WTC11 (cell line): Measurements from ENCODE around the gene PRKAR1B. TPM values are rescaled to one million over a fixed set of nuclear protein-coding genes. Genes with fewer than 3 reads are reported as not detected.

Experiments
- ATAC-seq: fragments of 200-7000 bp; cut with Tn5 transposase; 2 replicates; pipeline ENCODE4 v1.10.0; 2021; ENCODE audit warnings: mild to moderate bottlenecking, moderate library complexity
- CTCF ChIA-PET: fragments of 300-600 bp; sonication (Branson Sonifier 250); formaldehyde crosslinking; loops from one replicate; lab custom pipeline; 2021; ENCODE audit warnings: antibody characterized with exemption; lab: Charles Lee
- POLR2A ChIA-PET: fragments of 350-600 bp; sonication (Branson Sonifier 250); formaldehyde crosslinking; loops from one replicate; lab custom pipeline; 2021; ENCODE audit warnings: antibody characterized with exemption; lab: Charles Lee
- DNase-seq: peaks from one replicate; pipeline ENCODE4 v3.0.0; 2021; ENCODE audit warnings: low spot score
- H3K27ac Mint-ChIP-seq: 2 replicates; pipeline ENCODE4 v1.8.0; 2021; ENCODE audit warnings: mixed read lengths
- H3K27me3 Mint-ChIP-seq: 2 replicates; pipeline ENCODE4 v1.8.0; 2021; ENCODE audit warnings: low read depth, mild to moderate bottlenecking, moderate library complexity, mixed read lengths
- H3K36me3 Mint-ChIP-seq: 2 replicates; pipeline ENCODE4 v1.8.0; 2021; ENCODE audit warnings: mixed read lengths
- H3K4me1 Mint-ChIP-seq: 2 replicates; pipeline ENCODE4 v1.8.0; 2022; ENCODE audit warnings: mixed read lengths
- H3K4me3 Mint-ChIP-seq: 2 replicates; pipeline ENCODE4 v1.8.0; 2021; ENCODE audit warnings: mild to moderate bottlenecking, moderate library complexity, mixed read lengths
- H3K9me3 Mint-ChIP-seq: 2 replicates; pipeline ENCODE4 v1.8.0; 2021; ENCODE audit warnings: mixed read lengths
- AFF4 ChIP-seq: sonication (generic); formaldehyde crosslinking; IDR thresholded peaks from 2 replicates; pipeline ENCODE4 v1.8.1; 2023; ENCODE audit warnings: mild to moderate bottlenecking, missing genetic modification reagents, borderline replicate concordance
- FOXK1 ChIP-seq: sonication (generic); formaldehyde crosslinking; IDR thresholded peaks from 2 replicates; pipeline ENCODE4 v1.8.0; 2022; ENCODE audit warnings: mild to moderate bottlenecking, moderate library complexity, missing genetic modification reagents
- IRF2 ChIP-seq: sonication (generic); formaldehyde crosslinking; IDR thresholded peaks from 2 replicates; pipeline ENCODE4 v1.8.0; 2022; ENCODE audit warnings: low read depth, missing genetic modification reagents, borderline replicate concordance
- KAT7 ChIP-seq: sonication (generic); formaldehyde crosslinking; IDR thresholded peaks from 2 replicates; pipeline ENCODE4 v1.8.1; 2023; ENCODE audit warnings: missing genetic modification reagents, mild to moderate bottlenecking, borderline replicate concordance
- NFATC4 ChIP-seq: fragments of 250-450 bp; sonication (Bioruptor Pico); IDR thresholded peaks from 2 replicates; pipeline ENCODE4 v1.9.0; 2021; ENCODE audit warnings: mild to moderate bottlenecking
- NFYB ChIP-seq: sonication (generic); formaldehyde crosslinking; conservative IDR thresholded peaks from 2 replicates; pipeline ENCODE4 v1.8.0; 2022; ENCODE audit warnings: low read depth, missing genetic modification reagents
- NR1H2 ChIP-seq: sonication (generic); formaldehyde crosslinking; IDR thresholded peaks from 2 replicates; pipeline ENCODE4 v1.9.0; 2021; ENCODE audit warnings: mild to moderate bottlenecking, moderate library complexity, missing genetic modification reagents
- RORB ChIP-seq: fragments of 250-450 bp; sonication (Bioruptor Pico); IDR thresholded peaks from 2 replicates; pipeline ENCODE4 v1.9.0; 2021; ENCODE audit warnings: mild to moderate bottlenecking
- TCF7 ChIP-seq: sonication (generic); formaldehyde crosslinking; IDR thresholded peaks from 2 replicates; pipeline ENCODE4 v1.8.0; 2022; ENCODE audit warnings: mild to moderate bottlenecking, low read depth, missing genetic modification reagents, moderate library complexity
- TEAD1 ChIP-seq: sonication (generic); formaldehyde crosslinking; IDR thresholded peaks from 2 replicates; pipeline ENCODE4 v1.8.0; 2022; ENCODE audit warnings: mild to moderate bottlenecking, missing genetic modification reagents
- ZMAT4 ChIP-seq: fragments of 250-450 bp; sonication (Bioruptor Pico); IDR thresholded peaks from 2 replicates; pipeline ENCODE4 v1.9.0; 2021; ENCODE audit warnings: mild to moderate bottlenecking
- ZNF121 ChIP-seq: sonication (generic); formaldehyde crosslinking; IDR thresholded peaks from 2 replicates; pipeline ENCODE4 v1.8.0; 2023; ENCODE audit warnings: missing genetic modification reagents
- ZNF232 ChIP-seq: sonication (generic); formaldehyde crosslinking; IDR thresholded peaks from 2 replicates; pipeline ENCODE4 v1.8.0; 2022; ENCODE audit warnings: mild to moderate bottlenecking, missing genetic modification reagents
- ZNF416 ChIP-seq: fragments of 250-450 bp; sonication (Bioruptor Pico); IDR thresholded peaks from 2 replicates; pipeline ENCODE4 v1.9.0; 2021; ENCODE audit warnings: mild to moderate bottlenecking, inconsistent platforms
- ZNF423 ChIP-seq: fragments of 250-450 bp; sonication (Bioruptor Pico); IDR thresholded peaks from 2 replicates; pipeline ENCODE4 v2.1.2; 2022; ENCODE audit warnings: mild to moderate bottlenecking, moderate library complexity
- ZNF425 ChIP-seq: fragments of 250-450 bp; sonication (Bioruptor Pico); conservative IDR thresholded peaks from 2 replicates; pipeline ENCODE4 v1.9.0; 2021; ENCODE audit warnings: mild to moderate bottlenecking
- total RNA-seq: library from RNA; stranded (reverse); gene quantifications from 3 replicates; pipeline ENCODE4 v1.2.3, GENCODE V29; 2021
- TF ChIP-seq, protein P1 (sequence below): fragments of 250-450 bp; sonication (Bioruptor Pico); IDR thresholded peaks from 2 replicates; pipeline ENCODE4 v1.9.0; 2021; ENCODE audit warnings: moderate library complexity, mild to moderate bottlenecking, inconsistent platforms, borderline replicate concordance
- TF ChIP-seq, protein P2 (sequence below): sonication (generic); formaldehyde crosslinking; conservative IDR thresholded peaks from 2 replicates; pipeline ENCODE4 v1.8.1; 2023; ENCODE audit warnings: mild to moderate bottlenecking, low read depth, missing genetic modification reagents, moderate library complexity
- TF ChIP-seq, protein P3 (sequence below): sonication (generic); formaldehyde crosslinking; IDR thresholded peaks from 2 replicates; pipeline ENCODE4 v1.8.0; 2023; ENCODE audit warnings: mild to moderate bottlenecking, missing genetic modification reagents

Gene PRKAR1B
- total RNA-seq, 1 experiment from 2014 or later, result 43.6 TPM

GRCh38 chr7:516606-517456 lies 210.2 kb downstream of the PRKAR1B start:
- TF ChIP-seq KAT7 (CRISPR knock-in tag), result 0 out of 2 replicates have a peak, but pooled peaks have one; percentile 29
- no peak for TF ChIP-seq NFATC4
- H3K4me3 Mint-ChIP-seq, result peak overlapping the region; percentile 71
- no peaks in the 10 kb centered on the region for H3K9me3 Mint-ChIP-seq
- H3K27ac Mint-ChIP-seq, result peak overlapping the region; percentile 88; the same call in 1 of the 2 replicates
- DNase-seq (no peak), ATAC-seq (no peak)
- H3K36me3 Mint-ChIP-seq, result peaks cover 8% of the 10 kb centered on the region; the same call in 1 of the 2 replicates
- CTCF ChIA-PET, result interaction anchor here (0.6 to 1.1 kb wide), 2 partner anchors 186 to 288 kb away, joined by 3 to 4 read pairs; no protein-coding TSS in a partner anchor
- peaks cover 17% of the 10 kb centered on the region for H3K27me3 Mint-ChIP-seq
- H3K4me1 Mint-ChIP-seq, result peaks cover 29% of the 10 kb centered on the region
- POLR2A ChIA-PET, result no interaction called here

DNA sequence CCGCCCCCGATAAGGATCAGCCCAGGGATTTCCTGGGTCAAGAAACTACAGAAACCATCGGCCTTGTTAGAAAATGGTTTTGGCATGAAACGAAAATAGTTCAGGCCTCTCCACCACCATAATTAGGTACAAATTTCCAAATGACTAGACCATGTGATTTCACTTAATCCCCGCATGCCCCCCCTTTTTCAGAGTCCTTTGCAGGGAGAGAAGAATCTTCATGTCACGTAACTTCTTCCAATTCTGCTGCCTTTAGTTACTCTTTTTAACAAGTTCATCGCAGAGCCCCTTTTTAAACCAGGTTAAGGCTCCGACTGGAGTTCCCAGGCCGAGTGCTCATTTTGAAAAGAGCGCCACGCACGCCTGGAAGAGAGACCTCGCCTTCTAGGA lies 210.9 kb downstream of the PRKAR1B start:
- ChIA-PET CTCF (interaction anchor here (0.8 to 1.7 kb wide), 4 partner anchors 23 to 216 kb away, joined by 3 to 11 read pairs (median 3); no protein-coding TSS in a partner anchor), POLR2A (interaction anchor here (1.2 kb wide), 1 partner anchor 149 kb away, joined by 4 read pairs; no protein-coding TSS in a partner anchor)
- no peak for TF ChIP-seq TCF7 (CRISPR knock-in tag)
- TF ChIP-seq ZNF425 (CRISPR knock-in tag), result no peak
- no peak for TF ChIP-seq ZNF232
- TF ChIP-seq, protein P1, sequence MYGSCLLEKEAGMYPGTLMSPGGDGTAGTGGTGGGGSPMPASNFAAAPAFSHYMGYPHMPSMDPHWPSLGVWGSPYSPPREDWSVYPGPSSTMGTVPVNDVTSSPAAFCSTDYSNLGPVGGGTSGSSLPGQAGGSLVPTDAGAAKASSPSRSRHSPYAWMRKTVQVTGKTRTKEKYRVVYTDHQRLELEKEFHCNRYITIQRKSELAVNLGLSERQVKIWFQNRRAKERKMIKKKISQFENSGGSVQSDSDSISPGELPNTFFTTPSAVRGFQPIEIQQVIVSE (CRISPR knock-in tag), result no peak
- TF ChIP-seq ZNF416 (CRISPR knock-in tag), result no peak
- no peak for TF ChIP-seq ZMAT4 (CRISPR knock-in tag)
- no peak for TF ChIP-seq ZNF121 (CRISPR knock-in tag)
- TF ChIP-seq, protein P2, sequence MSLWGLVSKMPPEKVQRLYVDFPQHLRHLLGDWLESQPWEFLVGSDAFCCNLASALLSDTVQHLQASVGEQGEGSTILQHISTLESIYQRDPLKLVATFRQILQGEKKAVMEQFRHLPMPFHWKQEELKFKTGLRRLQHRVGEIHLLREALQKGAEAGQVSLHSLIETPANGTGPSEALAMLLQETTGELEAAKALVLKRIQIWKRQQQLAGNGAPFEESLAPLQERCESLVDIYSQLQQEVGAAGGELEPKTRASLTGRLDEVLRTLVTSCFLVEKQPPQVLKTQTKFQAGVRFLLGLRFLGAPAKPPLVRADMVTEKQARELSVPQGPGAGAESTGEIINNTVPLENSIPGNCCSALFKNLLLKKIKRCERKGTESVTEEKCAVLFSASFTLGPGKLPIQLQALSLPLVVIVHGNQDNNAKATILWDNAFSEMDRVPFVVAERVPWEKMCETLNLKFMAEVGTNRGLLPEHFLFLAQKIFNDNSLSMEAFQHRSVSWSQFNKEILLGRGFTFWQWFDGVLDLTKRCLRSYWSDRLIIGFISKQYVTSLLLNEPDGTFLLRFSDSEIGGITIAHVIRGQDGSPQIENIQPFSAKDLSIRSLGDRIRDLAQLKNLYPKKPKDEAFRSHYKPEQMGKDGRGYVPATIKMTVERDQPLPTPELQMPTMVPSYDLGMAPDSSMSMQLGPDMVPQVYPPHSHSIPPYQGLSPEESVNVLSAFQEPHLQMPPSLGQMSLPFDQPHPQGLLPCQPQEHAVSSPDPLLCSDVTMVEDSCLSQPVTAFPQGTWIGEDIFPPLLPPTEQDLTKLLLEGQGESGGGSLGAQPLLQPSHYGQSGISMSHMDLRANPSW (CRISPR knock-in tag), result no peak
- TF ChIP-seq, protein P3, sequence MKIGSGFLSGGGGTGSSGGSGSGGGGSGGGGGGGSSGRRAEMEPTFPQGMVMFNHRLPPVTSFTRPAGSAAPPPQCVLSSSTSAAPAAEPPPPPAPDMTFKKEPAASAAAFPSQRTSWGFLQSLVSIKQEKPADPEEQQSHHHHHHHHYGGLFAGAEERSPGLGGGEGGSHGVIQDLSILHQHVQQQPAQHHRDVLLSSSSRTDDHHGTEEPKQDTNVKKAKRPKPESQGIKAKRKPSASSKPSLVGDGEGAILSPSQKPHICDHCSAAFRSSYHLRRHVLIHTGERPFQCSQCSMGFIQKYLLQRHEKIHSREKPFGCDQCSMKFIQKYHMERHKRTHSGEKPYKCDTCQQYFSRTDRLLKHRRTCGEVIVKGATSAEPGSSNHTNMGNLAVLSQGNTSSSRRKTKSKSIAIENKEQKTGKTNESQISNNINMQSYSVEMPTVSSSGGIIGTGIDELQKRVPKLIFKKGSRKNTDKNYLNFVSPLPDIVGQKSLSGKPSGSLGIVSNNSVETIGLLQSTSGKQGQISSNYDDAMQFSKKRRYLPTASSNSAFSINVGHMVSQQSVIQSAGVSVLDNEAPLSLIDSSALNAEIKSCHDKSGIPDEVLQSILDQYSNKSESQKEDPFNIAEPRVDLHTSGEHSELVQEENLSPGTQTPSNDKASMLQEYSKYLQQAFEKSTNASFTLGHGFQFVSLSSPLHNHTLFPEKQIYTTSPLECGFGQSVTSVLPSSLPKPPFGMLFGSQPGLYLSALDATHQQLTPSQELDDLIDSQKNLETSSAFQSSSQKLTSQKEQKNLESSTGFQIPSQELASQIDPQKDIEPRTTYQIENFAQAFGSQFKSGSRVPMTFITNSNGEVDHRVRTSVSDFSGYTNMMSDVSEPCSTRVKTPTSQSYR (CRISPR knock-in tag), result no peak
- no peak for TF ChIP-seq KAT7 (CRISPR knock-in tag)
- TF ChIP-seq NFYB (CRISPR knock-in tag), result no peak
- no peak for TF ChIP-seq AFF4
- no peak for TF ChIP-seq RORB
- TF ChIP-seq TEAD1 (CRISPR knock-in tag), result no peak
- TF ChIP-seq IRF2 (CRISPR knock-in tag), result no peak
- no peak for TF ChIP-seq ZNF423 (CRISPR knock-in tag)
- TF ChIP-seq NR1H2 (CRISPR knock-in tag), result no peak
- no peak for TF ChIP-seq FOXK1 (CRISPR knock-in tag)

More for the DNA sequence above, 210.9 kb downstream of the PRKAR1B start:
- no peak for DNase-seq
- Mint-ChIP-seq H3K27me3 (peaks cover 11% of the 10 kb centered on the region), H3K4me1 (peaks cover 34% of the 10 kb centered on the region), H3K36me3 (peaks cover 13% of the 10 kb centered on the region; the same call in 1 of the 2 replicates), H3K4me3 (peak overlapping the region; percentile 71), H3K9me3 (no peaks in the 10 kb centered on the region), H3K27ac (peak overlapping the region; percentile 88)
- no peak for ATAC-seq
